Choroid plexus epithelial cell (primary cell): ENCODE results near the gene GBE1.
"Not testable (repeated sequence)": the region's sequence is repeated elsewhere in the genome, so short reads cannot be mapped to it uniquely, and the experiment has no call there.

Source experiments
- DNase-seq: peaks from one replicate; pipeline ENCODE4 v3.0.0-alpha.2; 2010; ENCODE audit warnings: low read depth
- H3K4me3 ChIP-seq: 2 replicates; pipeline ENCODE4 v1.5.1; 2011; ENCODE audit warnings: low read depth, mild to moderate bottlenecking, control low read depth, low read length, moderate library complexity
- CTCF ChIP-seq: conservative IDR thresholded peaks from 2 replicates; pipeline ENCODE4 v1.5.1; 2011; ENCODE audit warnings: low read depth, mild to moderate bottlenecking, control low read depth, inconsistent platforms, low read length, moderate library complexity

The GBE1 gene

GRCh38 chr3:81765400-81765799 is 4.0 kb upstream of the GBE1 start:
- TF ChIP-seq CTCF: no peak
- no peak for DNase-seq
- no peak overlapping the region for H3K4me3 ChIP-seq

- TF ChIP-seq CTCF: no peak
- H3K4me3 ChIP-seq: no peak overlapping the region
- no peak for DNase-seq
Observed at GRCh38 chr3:81764665-81765064, 3.2 kb upstream of the GBE1 start.

- no peak overlapping the region for H3K4me3 ChIP-seq
- TF ChIP-seq CTCF: no peak
- no peak for DNase-seq
Observed at GRCh38 chr3:81764002-81764401, 2.6 kb upstream of the GBE1 start.

GRCh38 chr3:81763001-81763400 is 1.6 kb upstream of the GBE1 start:
- DNase-seq: no peak
- TF ChIP-seq CTCF: no peak
- no peak overlapping the region for H3K4me3 ChIP-seq

- no peak for TF ChIP-seq CTCF
- DNase-seq: no peak
- H3K4me3 ChIP-seq: peak overlapping the region; percentile 82
Observed at GRCh38 chr3:81761904-81762580, 597 bp upstream of the GBE1 start.

GRCh38 chr3:81760215-81760614 is 1.2 kb downstream of the GBE1 start:
- H3K4me3 ChIP-seq: peak overlapping the region; percentile 82
- no peak for TF ChIP-seq CTCF
- no peak for DNase-seq

- not testable (repeated sequence) for H3K4me3 ChIP-seq, DNase-seq
Observed at GRCh38 chr3:81758771-81759170, 2.7 kb downstream of the GBE1 start.
